Mesenchymal stem cell (in vitro differentiated cells and primary cell): ENCODE measurements around the gene RNASE1.
A peak's percentile ranks its signal among the peaks of the same experiment; 100 is the strongest.

Experiments used
- DNase-seq: peaks from one replicate; pipeline ENCODE4 v3.0.0-alpha.2; 2013
- H2AFZ ChIP-seq: one replicate; pipeline ENCODE4 v1.6.1; 2013; ENCODE audit warnings: low read depth, mild to moderate bottlenecking, control low read depth, inconsistent platforms, low read length, moderate library complexity
- H2AK5ac ChIP-seq: 2 replicates; pipeline ENCODE4 v1.6.1; 2013; ENCODE audit warnings: low read length, moderate library complexity, mild to moderate bottlenecking, inconsistent platforms; ENCODE audit not compliant: severe bottlenecking
- H2BK120ac ChIP-seq: one replicate; pipeline ENCODE4 v1.6.1; 2013; ENCODE audit warnings: low read depth, mild to moderate bottlenecking, inconsistent platforms, low read length, moderate library complexity
- H2BK12ac ChIP-seq, 2 experiments: one replicate each; pipeline ENCODE4 v1.6.1; 2013; ENCODE audit warnings: inconsistent platforms in 2 of 2, low read length in 2 of 2, mild to moderate bottlenecking in 2 of 2, moderate library complexity in 2 of 2, control low read depth in 1 of 2
- H2BK15ac ChIP-seq: one replicate; pipeline ENCODE4 v1.6.1; 2013; ENCODE audit warnings: mild to moderate bottlenecking, low read depth, inconsistent platforms; ENCODE audit not compliant: poor library complexity, severe bottlenecking
- H2BK5ac ChIP-seq: 2 replicates; pipeline ENCODE4 v1.6.1; 2013; ENCODE audit warnings: low read depth, mild to moderate bottlenecking, low read length, control low read depth, inconsistent platforms; ENCODE audit not compliant: poor library complexity, severe bottlenecking
- H3K14ac ChIP-seq, 2 experiments: one replicate each; pipeline ENCODE4 v1.6.1; 2013; ENCODE audit warnings: inconsistent platforms in 2 of 2, low read length in 2 of 2, control low read depth in 1 of 2, mild to moderate bottlenecking in 1 of 2, moderate library complexity in 1 of 2
- H3K18ac ChIP-seq, 2 experiments: one replicate each; pipeline ENCODE4 v1.6.1; 2013; ENCODE audit warnings: inconsistent platforms in 2 of 2, low read length in 2 of 2, control low read depth in 1 of 2, low read depth in 1 of 2, mild to moderate bottlenecking in 1 of 2
- H3K23ac ChIP-seq, 2 experiments: one replicate each; pipeline ENCODE4 v1.6.1; 2013; ENCODE audit warnings: inconsistent platforms in 2 of 2, low read length in 2 of 2, mild to moderate bottlenecking in 2 of 2, moderate library complexity in 2 of 2, control low read depth in 1 of 2
- H3K27ac ChIP-seq: 2 replicates; pipeline ENCODE4 v1.5.1; 2013; ENCODE audit warnings: mild to moderate bottlenecking, moderate library complexity, low read length, control low read depth, inconsistent platforms; ENCODE audit not compliant: poor library complexity, severe bottlenecking
- H3K27me3 ChIP-seq, 2 experiments: 2 replicates each; pipeline versions ENCODE4 v1.6.1 to v1.7.0; 2013; ENCODE audit warnings: low read length in 2 of 2, mild to moderate bottlenecking in 2 of 2, moderate library complexity in 2 of 2, control low read depth in 1 of 2, inconsistent platforms in 1 of 2; ENCODE audit not compliant: control insufficient read depth in 1 of 2, insufficient read depth in 1 of 2
- H3K36me3 ChIP-seq, 2 experiments: 2 replicates each; pipeline versions ENCODE4 v1.6.1 to v1.7.0; 2013; ENCODE audit warnings: low read length in 2 of 2, control low read depth in 1 of 2, inconsistent platforms in 1 of 2, low read depth in 1 of 2, mild to moderate bottlenecking in 1 of 2; ENCODE audit not compliant: insufficient read depth in 2 of 2, control insufficient read depth in 1 of 2
- H3K4ac ChIP-seq, 2 experiments: one replicate each; pipeline ENCODE4 v1.6.1; 2013; ENCODE audit warnings: inconsistent platforms in 2 of 2, low read length in 2 of 2, mild to moderate bottlenecking in 2 of 2, moderate library complexity in 2 of 2, control low read depth in 1 of 2, low read depth in 1 of 2
- H3K4me1 ChIP-seq: 2 replicates; pipeline ENCODE4 v1.6.1; 2013; ENCODE audit warnings: low read depth, low read length, control low read depth; ENCODE audit not compliant: control insufficient read depth, insufficient read depth
- H3K4me2 ChIP-seq: 2 replicates; pipeline ENCODE4 v1.6.1; 2013; ENCODE audit warnings: low read length, mild to moderate bottlenecking, inconsistent platforms; ENCODE audit not compliant: poor library complexity, severe bottlenecking
- H3K4me3 ChIP-seq, 2 experiments: 2 replicates each; pipeline versions ENCODE4 v1.5.1 to v1.7.0; 2013; ENCODE audit warnings: low read length in 2 of 2, mild to moderate bottlenecking in 2 of 2, control low read depth in 1 of 2, low read depth in 1 of 2; ENCODE audit not compliant: insufficient read depth in 1 of 2
- H3K79me1 ChIP-seq: replicated peaks from 2 replicates; pipeline ENCODE4 v1.6.1; 2013; ENCODE audit warnings: mild to moderate bottlenecking, control low read depth, low read length, inconsistent platforms; ENCODE audit not compliant: poor library complexity, severe bottlenecking
- H3K9ac ChIP-seq: 2 replicates; pipeline ENCODE4 v1.7.0; 2013; ENCODE audit warnings: mild to moderate bottlenecking, low read length, moderate library complexity
- H3K9me3 ChIP-seq: 2 replicates; pipeline ENCODE4 v1.7.0; 2013; ENCODE audit warnings: mild to moderate bottlenecking, low read length; ENCODE audit not compliant: control insufficient read depth
- H4K8ac ChIP-seq: one replicate; pipeline ENCODE4 v1.6.1; 2013; ENCODE audit warnings: inconsistent platforms, mild to moderate bottlenecking, low read length, moderate library complexity
- H4K91ac ChIP-seq: one replicate; pipeline ENCODE4 v1.6.1; 2013; ENCODE audit warnings: mild to moderate bottlenecking, low read length, inconsistent platforms
- WGBS: methylation state at CpG from one replicate; pipeline ENCODE4 v1.1.7; 2013; ENCODE audit warnings: mixed read lengths; 5-methylcytosine and 5-hydroxymethylcytosine counted together

The RNASE1 gene

GRCh38 chr14:20782280-20782890, 20.3 kb downstream of the RNASE1 start:
- Histone ChIP-seq H2AK5ac (no peak overlapping the region), H4K8ac (no peak overlapping the region), H3K4me3 (no peak overlapping the region), H2BK120ac (no peak overlapping the region), H3K14ac (no peak overlapping the region), H4K91ac (no peak overlapping the region), H3K4me2 (no peak overlapping the region), H3K4me1 (no peaks in the 10 kb centered on the region), H3K36me3 (no peaks in the 10 kb centered on the region), H3K18ac (no peak overlapping the region), H2BK5ac (no peak overlapping the region), H3K9ac (no peak overlapping the region), H3K23ac (no peak overlapping the region), H2AFZ (no peak overlapping the region), H3K4ac (no peak overlapping the region), H3K27ac (no peak overlapping the region), H2BK15ac (no peak overlapping the region), H3K9me3 (no peaks in the 10 kb centered on the region), H3K27me3 (peaks cover 0 to 23% of the 10 kb centered on the region in 2 experiments), H3K79me1 (no peaks in the 10 kb centered on the region), H2BK12ac (no peak overlapping the region)
- 2% methylated on average over 4 of the region's 5 CpGs for WGBS
- DNase-seq: no peak

- H2AK5ac ChIP-seq: no peak overlapping the region
- H4K91ac ChIP-seq: no peak overlapping the region
- no peaks in the 10 kb centered on the region for H3K4me1 ChIP-seq
- H3K9ac ChIP-seq: no peak overlapping the region
- no peak for DNase-seq
- no peak overlapping the region for H3K4ac ChIP-seq
- H4K8ac ChIP-seq: no peak overlapping the region
- H2BK120ac ChIP-seq: no peak overlapping the region
- no peak overlapping the region for H2BK5ac ChIP-seq
- H3K18ac ChIP-seq: no peak overlapping the region
- peak overlapping the region; percentile 29 for H2AFZ ChIP-seq
- H3K4me2 ChIP-seq: no peak overlapping the region
- H2BK12ac ChIP-seq: no peak overlapping the region
- no peak overlapping the region for H2BK15ac ChIP-seq
- H3K23ac ChIP-seq: no peak overlapping the region
- 3% methylated on average over 4 of the region's 4 CpGs for WGBS
- no peaks in the 10 kb centered on the region for H3K36me3 ChIP-seq
- H3K9me3 ChIP-seq: no peaks in the 10 kb centered on the region
- H3K14ac ChIP-seq: no peak overlapping the region
- H3K27ac ChIP-seq: no peak overlapping the region
- no peaks in the 10 kb centered on the region for H3K79me1 ChIP-seq
- H3K4me3 ChIP-seq: no peak overlapping the region
- peaks cover 0 to 23% of the 10 kb centered on the region in 2 experiments for H3K27me3 ChIP-seq
Measured at GRCh38 chr14:20781803-20782202, 20.8 kb downstream of the RNASE1 start.

GRCh38 chr14:20775901-20776300, 26.7 kb downstream of the RNASE1 start:
- WGBS: 86% methylated on average over 1 of the region's 1 CpG
- H2BK15ac ChIP-seq: no peak overlapping the region
- H3K9me3 ChIP-seq: no peaks in the 10 kb centered on the region

GRCh38 chr14:20775043-20775442, 27.6 kb downstream of the RNASE1 start:
- no peak overlapping the region for H3K14ac ChIP-seq
- no peak overlapping the region for H3K18ac ChIP-seq
- H2BK15ac ChIP-seq: no peak overlapping the region
- no peak overlapping the region for H3K27ac ChIP-seq
- peaks cover 4 to 34% of the 10 kb centered on the region in 2 experiments for H3K27me3 ChIP-seq
- WGBS: 61% methylated on average over 4 of the region's 6 CpGs
- no peak overlapping the region for H3K4ac ChIP-seq
- H3K23ac ChIP-seq: no peak overlapping the region
- no peak overlapping the region for H2AFZ ChIP-seq
- no peak overlapping the region for H4K91ac ChIP-seq
- H3K79me1 ChIP-seq: no peaks in the 10 kb centered on the region
- H3K4me2 ChIP-seq: no peak overlapping the region
- no peaks in the 10 kb centered on the region for H3K4me1 ChIP-seq
- H2BK5ac ChIP-seq: no peak overlapping the region
- H2BK12ac ChIP-seq: no peak overlapping the region
- no peak for DNase-seq
- no peak overlapping the region for H4K8ac ChIP-seq
- H3K9me3 ChIP-seq: no peaks in the 10 kb centered on the region
- H3K36me3 ChIP-seq: no peaks in the 10 kb centered on the region
- no peak overlapping the region for H3K4me3 ChIP-seq
- no peak overlapping the region for H2AK5ac ChIP-seq
- H3K9ac ChIP-seq: no peak overlapping the region
- H2BK120ac ChIP-seq: no peak overlapping the region

More at GRCh38 chr14:20775901-20776300, 26.7 kb downstream of the RNASE1 start:
- H3K79me1 ChIP-seq: no peaks in the 10 kb centered on the region
- DNase-seq: no peak
- no peak overlapping the region for H3K4me3 ChIP-seq
- H4K8ac ChIP-seq: no peak overlapping the region
- no peak overlapping the region for H3K27ac ChIP-seq
- H3K36me3 ChIP-seq: no peaks in the 10 kb centered on the region
- H3K9ac ChIP-seq: no peak overlapping the region
- no peak overlapping the region for H3K4ac ChIP-seq
- H2BK12ac ChIP-seq: no peak overlapping the region
- H2BK120ac ChIP-seq: no peak overlapping the region
- H3K27me3 ChIP-seq: peaks cover 4 to 27% of the 10 kb centered on the region in 2 experiments
- H3K4me1 ChIP-seq: no peaks in the 10 kb centered on the region
- no peak overlapping the region for H2BK5ac ChIP-seq
- H3K4me2 ChIP-seq: no peak overlapping the region
- H2AK5ac ChIP-seq: no peak overlapping the region
- no peak overlapping the region for H3K14ac ChIP-seq
- no peak overlapping the region for H2AFZ ChIP-seq
- no peak overlapping the region for H4K91ac ChIP-seq
- H3K18ac ChIP-seq: no peak overlapping the region
- no peak overlapping the region for H3K23ac ChIP-seq
